Lung (tissue), 12 donors: ENCODE data around the gene PLAA. TPM values are rescaled to one million over a fixed set of nuclear protein-coding genes. Genes with fewer than 3 reads are reported as not detected.

ENCODE experiments used
- ATAC-seq: fragments of 200-7000 bp; cut with Tn5 transposase; one replicate; pipeline ENCODE4 v1.9.1; 2020; ENCODE audit warnings: moderate number of reproducible peaks; ENCODE audit not compliant: insufficient read depth, low FRiP score
- DNase-seq, 3 donors: peaks; one replicate each; pipeline ENCODE4 v3.0.0-alpha.2; 2013 to 2017
- H3K27ac ChIP-seq, 2 donors: one replicate each; pipeline ENCODE4 v1.5.1; 2013; ENCODE audit warnings: mild to moderate bottlenecking in 2 of 2, moderate library complexity in 2 of 2, control low read depth in 1 of 2, inconsistent platforms in 1 of 2, low read depth in 1 of 2, low read length in 1 of 2
- H3K27me3 ChIP-seq, 3 donors: one replicate each; pipeline ENCODE4 v1.5.1; 2013; ENCODE audit warnings: low read length in 2 of 3; ENCODE audit not compliant: control insufficient read depth in 3 of 3, insufficient read depth in 3 of 3
- H3K36me3 ChIP-seq, 4 donors: one replicate each; pipeline ENCODE4 v1.5.1; 2013; ENCODE audit warnings: low read length in 4 of 4, mild to moderate bottlenecking in 1 of 4, moderate library complexity in 1 of 4; ENCODE audit not compliant: control insufficient read depth in 4 of 4, insufficient read depth in 4 of 4
- H3K4me1 ChIP-seq, 5 donors: one replicate each; pipeline ENCODE4 v1.5.1; 2013; ENCODE audit warnings: low read length in 5 of 5, mild to moderate bottlenecking in 2 of 5, moderate library complexity in 1 of 5; ENCODE audit not compliant: control insufficient read depth in 5 of 5, insufficient read depth in 5 of 5
- H3K4me3 ChIP-seq: one replicate; pipeline ENCODE4 v1.5.1; 2013; ENCODE audit warnings: mild to moderate bottlenecking, control low read depth, moderate library complexity
- H3K9ac ChIP-seq, 2 donors: one replicate each; pipeline ENCODE4 v1.5.1; 2013; ENCODE audit warnings: low read length in 2 of 2, control low read depth in 1 of 2; ENCODE audit not compliant: insufficient read depth in 1 of 2
- H3K9me3 ChIP-seq, 4 donors: one replicate each; pipeline ENCODE4 v1.5.1; 2013; ENCODE audit warnings: low read length in 3 of 4, mild to moderate bottlenecking in 1 of 4, moderate library complexity in 1 of 4; ENCODE audit not compliant: control insufficient read depth in 4 of 4, insufficient read depth in 3 of 4
- WGBS, 2 donors: extraction: QIAGEN DNeasy Blood & Tissue Kit; methylation state at CpG; one replicate each; pipeline ENCODE4 v1.1.7; 2013; 5-methylcytosine and 5-hydroxymethylcytosine counted together
- polyA plus RNA-seq, 2 donors: library from polyadenylated mRNA; stranded (reverse); fragments of 200-250 nt; gene quantifications; one replicate each; pipeline ENCODE4 v1.2.1, GENCODE V29; 2013
- total RNA-seq, 2 donors: library from RNA; depleted of rRNA in 1 of 2; stranded (reverse); fragments of >200 nt in 1 of 2; gene quantifications; one replicate each; pipeline ENCODE4 v1.2.1, GENCODE V29; 2014 to 2021
- TF ChIP-seq, protein P1 (sequence below): IDR thresholded peaks from 2 replicates; pipeline ENCODE4 v1.5.1; 2012; ENCODE audit warnings: mild to moderate bottlenecking; ENCODE audit errors: control extremely low read depth, extremely low read depth
- donor health status: control.
- donor health status: control.
- donor health status: Bipolar disorder and iron deficiency.
- donor health status: healthy.
- donor health status: DM: yes; HTN: yes; CAD: no.

PLAA gene
- total and polyA plus RNA-seq, 4 donors = 8.8 to 25.2 (median 22.0) TPM

DNA sequence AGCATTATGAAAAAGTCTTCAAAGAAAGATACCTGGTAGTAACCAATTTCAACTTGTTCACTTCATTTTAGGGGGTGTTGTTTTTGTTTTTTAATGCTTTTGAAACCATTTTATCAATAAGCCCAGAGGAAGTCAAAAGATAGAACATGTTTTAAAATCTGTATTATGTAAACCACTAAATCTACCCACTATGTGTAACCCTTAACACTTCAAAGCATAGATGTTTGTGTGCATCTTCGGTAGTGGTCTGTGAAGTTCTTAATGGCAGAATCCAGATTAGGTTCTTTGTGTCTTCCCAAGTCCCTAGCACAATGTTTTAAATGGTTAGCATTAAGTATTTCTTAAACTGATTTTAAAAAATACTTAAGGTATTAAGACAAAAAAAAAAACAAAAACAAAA lies 6.3 kb downstream of the PLAA start:
- DNase-seq (no peak), ATAC-seq (no peak)
- 88 to 91% methylated on average over 1 of the region's 1 CpG for WGBS, 2 donors
- Histone ChIP-seq H3K36me3 (peaks cover 0 to 3% (median 0%) of the 10 kb centered on the region in 4 donors), H3K27ac (no peak overlapping the region), H3K9me3 (peaks cover 0 to 7% (median under 1%) of the 10 kb centered on the region in 4 donors), H3K4me1 (peaks cover 0 to 19% (median 6%) of the 10 kb centered on the region in 5 donors), H3K27me3 (no peaks in the 10 kb centered on the region), H3K9ac (no peak overlapping the region), H3K4me3 (no peak overlapping the region)
- TF ChIP-seq, protein P1, sequence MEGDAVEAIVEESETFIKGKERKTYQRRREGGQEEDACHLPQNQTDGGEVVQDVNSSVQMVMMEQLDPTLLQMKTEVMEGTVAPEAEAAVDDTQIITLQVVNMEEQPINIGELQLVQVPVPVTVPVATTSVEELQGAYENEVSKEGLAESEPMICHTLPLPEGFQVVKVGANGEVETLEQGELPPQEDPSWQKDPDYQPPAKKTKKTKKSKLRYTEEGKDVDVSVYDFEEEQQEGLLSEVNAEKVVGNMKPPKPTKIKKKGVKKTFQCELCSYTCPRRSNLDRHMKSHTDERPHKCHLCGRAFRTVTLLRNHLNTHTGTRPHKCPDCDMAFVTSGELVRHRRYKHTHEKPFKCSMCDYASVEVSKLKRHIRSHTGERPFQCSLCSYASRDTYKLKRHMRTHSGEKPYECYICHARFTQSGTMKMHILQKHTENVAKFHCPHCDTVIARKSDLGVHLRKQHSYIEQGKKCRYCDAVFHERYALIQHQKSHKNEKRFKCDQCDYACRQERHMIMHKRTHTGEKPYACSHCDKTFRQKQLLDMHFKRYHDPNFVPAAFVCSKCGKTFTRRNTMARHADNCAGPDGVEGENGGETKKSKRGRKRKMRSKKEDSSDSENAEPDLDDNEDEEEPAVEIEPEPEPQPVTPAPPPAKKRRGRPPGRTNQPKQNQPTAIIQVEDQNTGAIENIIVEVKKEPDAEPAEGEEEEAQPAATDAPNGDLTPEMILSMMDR = no peak

DNA sequence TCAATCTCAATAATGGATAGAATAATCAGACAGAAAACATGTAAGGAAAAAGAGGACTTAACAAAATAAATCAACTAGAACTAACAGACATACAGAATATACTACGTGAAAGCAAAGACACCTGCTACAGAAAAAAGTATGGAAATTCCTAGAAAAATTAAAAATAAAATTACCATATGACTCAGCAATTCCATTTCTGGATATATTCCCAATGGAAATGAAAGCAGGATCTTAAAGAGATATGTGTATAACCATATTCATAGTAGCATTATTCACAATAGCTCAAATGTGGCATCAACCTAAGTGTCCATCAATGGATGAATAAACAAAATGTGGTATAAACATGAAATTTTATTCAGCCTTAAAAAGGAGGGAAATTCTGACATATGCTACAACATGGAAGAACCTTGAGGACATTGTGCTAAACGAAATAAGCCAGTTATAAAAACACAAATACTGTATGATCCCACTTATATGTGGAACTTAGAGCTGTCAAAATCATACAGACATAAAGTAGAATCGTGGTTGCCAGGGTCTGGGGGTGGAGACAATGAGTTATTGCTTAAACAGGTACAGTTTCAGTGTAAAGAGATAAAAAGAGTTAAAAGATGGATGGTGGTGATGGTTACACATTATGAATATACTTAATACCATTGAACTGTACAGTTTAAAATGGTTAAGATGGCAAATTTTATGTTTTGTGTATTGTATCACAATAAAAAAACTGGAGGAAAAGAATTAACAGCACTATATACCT lies 6.9 kb downstream of the PLAA start:
- WGBS, 2 donors = 83 to 88% methylated on average over 3 of the region's 3 CpGs
- DNase-seq (no peak), ATAC-seq (no peak)
- H3K9me3 ChIP-seq = peaks cover 0 to 7% (median under 1%) of the 10 kb centered on the region in 4 donors
- peaks cover 0 to 3% (median 0%) of the 10 kb centered on the region in 4 donors for H3K36me3 ChIP-seq
- H3K4me1 ChIP-seq = peaks cover 0 to 14% (median 0%) of the 10 kb centered on the region in 5 donors
- no peak overlapping the region for H3K27ac ChIP-seq
- TF ChIP-seq, protein P1 = no peak
- H3K4me3 ChIP-seq = no peak overlapping the region
- no peak overlapping the region for H3K9ac ChIP-seq
- H3K27me3 ChIP-seq = no peaks in the 10 kb centered on the region

DNA sequence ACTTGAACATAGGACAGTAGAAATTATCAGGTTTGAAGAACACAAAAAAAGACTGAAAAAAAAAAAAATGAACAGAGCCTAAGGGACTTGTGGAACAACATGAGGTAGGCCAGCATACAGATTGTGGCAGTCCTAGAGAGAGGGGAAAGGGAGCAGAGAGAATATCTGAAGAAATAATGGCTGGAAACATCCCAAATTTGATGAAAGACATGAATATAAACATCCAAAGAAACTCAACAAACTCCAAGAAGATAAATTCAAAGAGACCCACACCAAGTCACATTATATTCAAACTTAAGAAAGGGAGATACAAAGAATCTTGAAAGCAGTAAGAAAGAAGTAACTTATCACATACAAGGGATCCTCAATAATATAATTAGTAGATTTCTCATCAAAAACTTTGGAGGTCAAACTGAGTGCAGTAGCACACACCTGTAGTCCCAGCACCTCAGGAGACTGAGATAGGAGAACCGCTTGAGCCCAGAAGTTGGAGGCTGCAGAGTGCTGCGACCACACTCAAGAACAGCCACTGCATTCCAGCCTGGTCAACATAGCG lies 9.1 kb downstream of the PLAA start:
- no peak for DNase-seq
- H3K27me3 ChIP-seq = no peaks in the 10 kb centered on the region
- no peak overlapping the region for H3K4me3 ChIP-seq
- 98 to 100% methylated on average over 3 of the region's 3 CpGs for WGBS, 2 donors
- TF ChIP-seq, protein P1 = no peak
- H3K4me1 ChIP-seq = peaks cover 0 to 4% (median 0%) of the 10 kb centered on the region in 5 donors
- H3K36me3 ChIP-seq = peaks cover 0 to 2% (median under 1%) of the 10 kb centered on the region in 4 donors
- peaks cover 0 to 7% (median under 1%) of the 10 kb centered on the region in 4 donors for H3K9me3 ChIP-seq
- no peak overlapping the region for H3K27ac ChIP-seq
- H3K9ac ChIP-seq = no peak overlapping the region
- ATAC-seq = no peak
